Forelimb muscle (tissue), 1 donor: ENCODE measurements around the gene PLPPR1. TPM values are rescaled to one million over a fixed set of nuclear protein-coding genes. Genes with fewer than 3 reads are reported as not detected.

ENCODE experiments used
- DNase-seq: peaks from one replicate; pipeline ENCODE4 v3.0.0-alpha.2; 2013; ENCODE audit warnings: low read depth
- polyA plus RNA-seq: library from polyadenylated mRNA; unstranded; fragments of 120-200 nt; gene quantifications from one replicate; pipeline ENCODE4 v1.2.1, GENCODE V29; 2013; ENCODE audit not compliant: insufficient read length

PLPPR1 gene
- polyA plus RNA-seq, 1 donor, result 3.6 TPM

DNA sequence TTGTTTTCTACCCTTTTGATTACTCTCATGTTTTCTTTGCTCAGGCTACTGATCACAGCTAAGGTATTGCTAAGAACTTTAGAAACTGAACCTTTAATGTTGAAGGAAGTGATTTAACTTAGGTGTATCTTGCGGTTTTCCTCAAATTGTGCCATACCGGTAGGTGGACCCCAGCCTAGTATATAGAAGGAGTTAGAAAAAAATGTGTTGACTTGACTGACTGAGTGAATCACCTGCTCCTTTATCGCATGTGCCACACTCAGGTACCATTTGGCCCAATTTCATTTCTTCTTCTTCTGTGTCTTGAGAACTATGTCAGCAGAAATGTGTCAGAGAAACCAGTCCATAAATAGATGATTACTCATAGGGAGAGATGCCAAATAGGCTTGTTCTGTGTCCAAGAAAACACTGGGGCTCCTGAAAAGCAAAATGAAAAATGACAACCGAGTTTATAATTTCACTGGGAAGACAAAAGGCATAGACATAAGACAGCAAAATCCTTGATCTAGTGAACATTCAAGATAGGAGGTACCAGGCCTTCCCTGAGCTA is 19.4 kb downstream of the PLPPR1 start:
- DNase-seq, result no peak

DNA sequence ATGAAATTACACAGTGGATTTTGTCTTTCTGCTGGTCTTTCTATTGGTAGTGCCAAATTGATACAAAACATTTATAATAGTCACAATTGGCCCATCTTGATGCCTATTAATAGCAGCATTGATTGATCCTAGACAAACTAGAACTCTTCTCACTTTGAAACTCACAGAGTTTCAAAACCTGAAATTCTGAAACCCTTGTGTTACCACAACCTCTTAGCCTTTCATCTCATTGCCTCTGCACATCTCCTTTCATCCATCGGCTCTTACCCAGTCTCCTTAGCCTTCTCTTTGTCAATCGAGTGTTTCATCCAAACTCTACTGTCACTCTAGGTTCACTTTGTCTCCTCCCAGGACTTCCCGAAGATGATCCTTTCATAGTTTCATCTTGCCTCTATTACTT is 22.1 kb downstream of the PLPPR1 start:
- DNase-seq, result no peak

DNA sequence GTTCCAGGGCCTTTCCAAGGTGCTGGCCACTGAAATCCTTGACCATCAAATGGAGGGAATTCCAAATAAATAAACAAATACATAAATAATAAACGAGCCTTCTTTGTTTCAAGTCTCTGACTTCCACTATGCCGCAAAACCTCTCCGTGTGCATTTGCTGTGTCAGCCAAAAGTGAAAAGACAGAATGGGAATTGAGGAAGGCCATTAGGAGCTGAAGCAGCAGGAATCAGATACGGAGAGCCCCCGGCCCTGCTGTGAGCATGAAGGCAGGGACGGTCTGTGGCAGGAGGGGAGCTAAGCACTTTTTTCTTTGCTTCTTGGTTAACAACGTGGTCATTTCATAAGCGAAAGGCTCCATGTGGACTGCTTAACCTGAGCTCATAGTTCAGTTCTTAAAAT is 26.1 kb downstream of the PLPPR1 start:
- no peak for DNase-seq

DNA sequence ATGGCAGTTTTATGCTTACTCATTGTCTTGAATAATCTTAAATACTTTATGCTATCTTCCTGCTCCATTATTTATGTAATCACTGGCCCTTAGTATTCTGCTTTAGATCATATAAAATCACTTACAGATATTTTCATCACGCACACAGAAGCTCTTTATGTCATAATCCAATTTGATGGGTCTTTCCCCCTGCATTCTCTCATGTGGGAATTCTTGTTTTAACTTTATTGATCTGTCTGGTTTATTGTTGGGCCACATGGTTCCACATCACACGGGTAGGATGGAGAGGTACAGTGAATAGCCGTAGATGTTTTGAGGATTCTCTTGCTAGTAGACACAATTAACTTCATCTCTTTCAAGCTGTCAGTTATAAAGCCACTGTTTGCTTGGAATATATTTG is 27.0 kb downstream of the PLPPR1 start:
- no peak for DNase-seq

DNA sequence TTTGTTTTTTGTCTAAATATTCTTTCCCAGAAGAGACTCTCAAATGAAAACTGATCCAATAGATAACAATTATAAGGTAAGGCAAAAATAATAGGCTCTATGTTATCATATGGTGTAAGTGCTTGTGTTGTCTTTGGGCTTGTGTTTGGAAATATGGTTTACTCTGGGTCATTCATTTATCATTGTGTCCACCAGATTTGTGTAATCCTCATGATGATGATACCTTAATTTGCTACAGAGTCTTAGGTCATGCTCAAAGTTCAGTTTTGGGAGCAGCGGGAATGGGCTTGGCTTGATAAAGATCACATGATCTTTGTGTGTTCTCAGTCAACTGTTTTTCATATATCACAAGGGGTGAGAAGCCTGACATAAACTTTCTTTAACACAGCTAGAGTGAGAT is 34.2 kb downstream of the PLPPR1 start:
- DNase-seq, result no peak

DNA sequence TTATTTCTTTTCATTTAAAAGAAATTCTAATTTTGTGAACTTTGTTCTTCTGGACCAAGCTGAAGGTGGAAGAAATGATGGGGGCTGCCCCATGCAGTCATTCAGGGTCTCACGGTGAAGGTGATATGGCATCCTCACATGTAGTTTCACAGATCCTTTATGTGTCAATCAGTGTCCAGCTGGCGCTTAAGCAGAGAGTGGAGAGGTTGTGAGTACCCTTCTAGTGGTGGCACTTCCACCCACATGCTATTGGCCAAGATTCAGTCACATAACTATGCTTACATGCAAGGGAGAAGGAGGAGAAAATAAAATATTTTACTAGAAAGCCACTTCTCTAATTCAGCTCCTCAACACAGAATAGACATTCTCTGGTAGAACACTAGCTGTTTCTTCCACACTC is 34.7 kb downstream of the PLPPR1 start:
- no peak for DNase-seq

DNA sequence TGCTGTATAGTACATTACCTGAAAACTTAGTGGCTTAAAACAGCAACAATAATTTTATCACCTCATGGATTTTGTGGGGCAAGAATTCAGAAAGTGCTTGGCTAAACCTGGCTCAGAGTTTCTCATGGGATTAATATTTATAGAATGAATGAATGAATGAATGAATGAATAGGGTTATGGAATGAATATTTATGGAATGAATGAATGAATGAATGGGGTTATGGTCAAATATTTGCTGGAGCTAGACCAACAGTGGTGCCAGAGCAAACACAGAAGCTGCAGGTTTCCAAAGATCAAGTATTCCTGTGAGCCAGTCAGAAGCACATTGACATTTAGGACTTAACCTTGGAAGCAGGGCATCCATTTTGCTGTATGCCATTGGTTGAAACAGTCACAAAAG is 35.7 kb downstream of the PLPPR1 start:
- DNase-seq, result no peak

DNA sequence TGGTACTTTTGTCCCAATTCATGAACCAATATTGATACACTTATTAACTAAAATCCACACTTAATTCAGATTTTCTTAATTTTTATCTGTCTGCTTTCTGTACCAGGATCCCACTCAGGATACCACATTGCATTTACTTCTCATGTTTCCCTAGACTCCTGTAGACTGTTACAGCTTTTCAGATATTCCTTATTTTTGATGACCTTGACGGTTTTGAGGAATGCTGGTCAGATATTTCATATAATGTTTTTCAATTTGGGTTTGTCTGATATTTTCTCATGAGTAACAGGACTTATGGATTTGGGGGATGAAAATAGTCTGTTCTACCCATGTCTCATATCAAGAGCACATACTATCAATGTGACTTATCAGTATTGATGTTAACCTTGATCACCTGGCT is 37.4 kb downstream of the PLPPR1 start:
- no peak for DNase-seq

DNA sequence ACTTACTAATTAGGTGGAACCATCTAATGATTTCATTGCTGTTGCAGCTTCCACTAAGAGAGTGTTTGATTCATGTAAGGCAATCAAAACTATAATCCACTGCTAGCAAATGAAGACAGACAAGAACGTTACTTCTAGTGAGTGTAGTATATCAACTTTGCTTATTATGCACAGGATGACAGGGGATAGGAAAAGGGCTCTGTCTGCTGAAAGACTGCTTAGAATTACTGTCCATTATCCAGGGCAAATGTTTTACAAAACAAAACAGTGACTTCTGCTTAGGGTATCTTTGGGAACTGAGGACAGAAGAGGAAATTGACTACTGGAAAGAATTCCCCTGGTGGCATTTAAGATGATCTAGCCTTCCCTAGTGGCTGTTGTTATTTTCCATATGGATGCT is 40.2 kb downstream of the PLPPR1 start:
- no peak for DNase-seq

DNA sequence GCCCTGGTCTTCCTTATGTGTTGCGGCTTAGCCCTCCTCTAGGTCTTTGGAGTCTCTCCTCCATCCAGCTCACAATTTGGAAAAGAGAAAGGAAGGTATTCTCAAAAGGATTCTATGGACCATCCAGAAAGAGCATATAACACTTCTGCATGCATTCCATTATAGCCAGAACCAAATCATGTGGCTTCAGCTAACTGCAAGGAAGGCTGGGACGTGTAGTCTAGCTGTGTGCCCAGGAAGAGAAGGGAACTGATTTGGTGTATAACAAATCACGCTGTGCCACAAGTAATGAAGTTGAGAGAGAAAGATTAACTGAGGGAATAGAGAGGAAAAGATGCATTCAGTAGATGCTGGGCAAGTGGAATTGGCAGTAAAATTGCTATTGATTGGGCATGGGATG is 43.7 kb downstream of the PLPPR1 start:
- no peak for DNase-seq

DNA sequence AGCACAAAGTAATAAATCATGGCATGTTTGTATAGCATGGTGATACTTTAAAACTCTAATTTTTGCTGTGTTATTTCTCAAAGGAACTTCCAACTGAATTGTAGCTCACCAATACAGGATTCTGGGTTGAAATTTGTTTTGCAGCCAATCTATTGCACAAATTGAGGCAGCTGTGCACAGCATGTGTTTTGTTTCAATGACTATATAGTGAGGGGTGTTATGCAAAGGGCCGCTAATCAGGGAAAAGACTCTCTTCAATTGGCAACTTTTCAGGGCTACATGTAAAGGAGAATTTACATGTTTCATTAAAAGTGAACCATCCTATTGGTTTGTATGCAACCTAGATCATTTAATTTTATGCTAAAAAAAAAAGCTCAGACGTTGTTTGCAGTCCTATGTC is 44.6 kb downstream of the PLPPR1 start:
- no peak for DNase-seq

DNA sequence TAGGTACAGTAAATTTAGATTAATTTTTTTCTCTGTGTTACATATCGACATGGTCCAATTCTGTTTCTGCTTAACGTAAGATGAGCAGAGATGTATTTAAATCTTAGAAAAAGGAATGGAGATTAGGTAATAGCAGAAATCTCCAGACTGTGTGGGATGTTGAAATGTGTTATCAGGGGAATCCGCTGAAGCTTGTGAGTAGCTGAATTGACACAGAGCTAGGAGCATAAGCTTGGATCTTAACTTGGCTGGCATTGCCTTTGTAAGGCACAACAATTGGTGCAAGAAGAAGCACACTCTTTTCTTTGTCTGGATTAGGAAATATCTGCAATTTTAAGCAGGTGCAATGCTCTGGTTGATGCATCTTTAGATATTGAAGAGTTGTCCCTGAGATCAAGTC is 53.1 kb downstream of the PLPPR1 start:
- no peak for DNase-seq

DNA sequence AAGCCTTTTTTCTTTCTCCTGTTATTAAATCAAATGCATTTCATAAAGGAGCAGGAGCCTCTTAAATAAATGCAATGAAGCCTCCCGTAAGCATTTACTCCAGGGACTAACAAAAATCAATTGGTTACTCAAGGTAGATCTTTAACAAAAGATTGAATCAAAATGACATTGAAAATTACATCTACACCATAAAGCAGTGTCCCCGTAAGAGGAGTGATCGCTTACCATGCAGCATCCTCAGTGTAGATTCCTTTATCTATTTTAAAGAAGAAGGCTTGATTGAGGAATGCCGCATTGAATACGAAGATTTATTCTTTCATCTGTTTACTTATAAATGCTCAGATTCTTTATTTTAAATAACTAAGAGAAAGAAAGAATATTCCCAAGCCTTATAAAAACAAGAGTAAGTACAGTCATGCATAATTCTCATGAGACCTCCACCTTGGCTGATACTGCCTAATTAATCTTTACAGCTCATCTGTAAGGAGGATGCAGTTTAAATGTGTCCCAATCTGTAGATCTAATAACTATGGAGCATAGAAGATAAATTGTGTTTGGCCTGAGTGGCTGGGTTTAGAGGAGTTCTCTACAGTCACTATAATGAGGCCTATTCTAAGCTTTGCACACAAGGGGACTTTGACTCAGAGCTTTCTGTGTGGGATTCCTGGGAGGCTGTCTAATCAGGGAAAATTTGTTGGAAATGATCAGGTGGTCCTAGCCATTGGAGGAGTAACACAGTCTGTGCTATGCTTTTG is 55.1 kb downstream of the PLPPR1 start:
- no peak for DNase-seq

DNA sequence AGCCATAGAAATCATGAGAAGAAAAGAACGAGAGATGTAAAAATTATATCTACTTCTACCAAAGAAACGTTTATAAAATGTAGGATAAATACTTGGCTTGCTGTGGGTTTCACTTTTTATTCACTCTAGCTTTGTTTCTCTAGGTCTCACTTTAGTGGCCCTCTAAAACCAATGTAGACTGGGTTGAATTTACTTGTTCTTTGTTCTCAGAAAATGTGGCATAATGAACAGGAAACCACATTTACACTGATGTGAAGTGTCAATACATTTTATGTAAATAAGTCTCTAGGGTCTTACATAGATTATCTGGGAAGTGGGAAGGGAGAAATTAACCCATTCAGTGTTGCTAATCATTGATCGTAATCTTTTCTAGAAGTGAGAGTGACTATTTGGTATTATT is 58.9 kb downstream of the PLPPR1 start:
- no peak for DNase-seq

DNA sequence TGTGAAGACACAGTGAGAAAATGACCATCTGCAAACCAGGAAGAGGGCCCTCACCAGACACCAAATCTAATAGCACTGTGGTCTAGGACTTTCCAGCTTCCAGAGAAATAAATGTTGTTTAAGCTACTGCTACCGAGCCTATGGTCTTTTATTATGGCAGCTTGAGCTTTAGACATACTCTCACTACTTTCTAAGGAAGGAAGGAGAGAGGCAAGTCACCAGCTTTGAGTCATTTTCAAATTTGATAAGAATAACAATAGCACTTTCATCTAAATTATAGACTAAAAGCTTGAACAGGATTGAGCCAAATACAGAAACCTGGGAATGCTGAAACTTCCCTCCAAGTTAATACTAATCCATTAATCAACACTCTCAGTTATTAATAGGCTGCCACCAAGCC is 64.4 kb downstream of the PLPPR1 start:
- no peak for DNase-seq

DNA sequence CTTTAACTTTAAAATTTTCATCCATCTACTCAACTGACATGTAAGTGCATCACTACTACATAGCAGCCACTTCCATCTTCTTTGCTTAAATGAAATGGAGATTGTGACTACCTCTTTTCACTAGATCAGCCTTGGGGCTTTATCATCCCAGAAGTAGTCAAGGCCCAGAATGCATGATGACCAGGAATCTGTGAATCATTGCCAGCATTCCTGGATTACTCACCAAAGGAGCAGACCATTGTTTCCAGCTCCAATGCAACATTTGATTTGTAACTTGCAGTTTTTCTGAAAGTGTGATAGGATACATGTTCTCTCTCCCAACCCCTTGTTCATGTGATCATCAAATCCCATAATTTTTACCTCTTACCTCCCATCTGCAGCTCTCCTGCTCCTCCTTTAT is 65.1 kb downstream of the PLPPR1 start:
- DNase-seq, result no peak

DNA sequence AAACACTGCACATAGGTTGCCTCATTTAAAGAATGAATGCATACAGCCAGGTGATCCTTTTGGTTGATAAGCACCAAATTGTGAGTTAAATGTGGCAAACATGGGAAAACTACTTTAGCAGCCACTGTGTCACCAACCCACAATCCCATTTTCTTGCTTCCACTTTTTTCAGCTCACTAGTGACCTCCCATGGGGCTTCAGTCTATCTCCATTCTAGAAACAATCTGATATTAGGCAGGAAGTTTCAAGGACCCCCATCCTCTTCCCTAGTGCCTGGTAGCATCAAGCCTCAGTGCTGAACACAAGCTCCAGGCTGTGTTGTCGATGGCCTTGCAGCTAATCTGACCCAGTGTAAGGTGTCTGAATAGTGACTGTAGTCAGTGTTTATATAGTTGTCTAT is 66.2 kb downstream of the PLPPR1 start:
- no peak for DNase-seq

DNA sequence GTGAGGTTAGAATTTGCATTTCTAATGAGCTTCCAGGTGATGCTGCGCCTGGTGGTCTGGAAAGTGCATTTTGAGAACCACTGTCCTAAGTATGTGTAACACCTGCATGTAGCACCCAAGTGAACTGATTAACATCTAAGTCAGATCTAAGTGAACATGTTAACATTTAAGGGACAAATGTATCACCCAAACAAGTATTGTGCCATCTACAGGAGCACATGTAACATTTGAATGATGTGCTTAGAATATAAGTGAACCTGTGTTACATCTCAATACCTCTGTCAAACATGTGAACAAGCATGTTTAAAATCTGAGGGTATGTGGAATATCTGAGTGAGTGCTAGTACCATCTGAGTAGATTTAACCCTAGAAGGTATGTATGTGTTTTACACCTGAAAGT is 68.7 kb downstream of the PLPPR1 start:
- DNase-seq, result no peak

DNA sequence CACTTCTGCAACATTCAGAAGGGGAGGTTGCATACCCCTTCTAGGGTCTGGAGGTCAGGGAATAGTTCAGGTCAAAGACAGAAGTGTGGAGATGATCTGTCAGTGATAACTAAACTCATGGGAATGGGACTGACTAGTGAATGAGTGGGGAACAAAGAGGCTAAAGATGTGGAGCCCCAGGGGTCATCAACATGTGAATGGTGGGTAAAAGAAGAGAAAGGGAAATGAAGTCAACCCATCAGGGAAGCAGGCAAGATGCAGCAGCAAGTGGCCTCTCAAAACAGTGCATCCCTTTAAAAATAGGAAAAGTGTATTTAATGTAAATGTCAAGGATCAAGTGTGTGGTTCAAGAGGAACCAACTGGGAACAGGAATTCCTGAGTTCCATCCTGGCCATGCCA is 69.9 kb downstream of the PLPPR1 start:
- DNase-seq, result no peak

DNA sequence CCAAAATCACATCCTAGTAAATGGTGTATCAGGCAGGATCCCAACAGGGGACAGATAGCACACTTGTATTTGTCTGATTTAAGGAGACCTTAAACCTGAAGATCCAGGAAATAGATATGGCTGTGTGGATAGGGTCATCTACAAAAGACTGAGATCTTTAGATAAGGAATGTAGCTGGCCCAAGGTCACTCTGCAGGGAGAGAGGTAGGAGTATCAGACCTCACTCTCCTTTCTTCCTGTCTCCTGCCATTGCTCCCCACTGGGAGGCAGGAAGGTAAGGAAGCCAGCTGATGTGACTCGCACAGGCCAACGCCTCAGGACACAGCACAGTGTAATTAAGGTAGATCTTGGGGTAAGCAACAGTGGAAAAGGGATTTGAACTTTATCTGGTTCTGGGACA is 85.8 kb downstream of the PLPPR1 start:
- no peak for DNase-seq

DNA sequence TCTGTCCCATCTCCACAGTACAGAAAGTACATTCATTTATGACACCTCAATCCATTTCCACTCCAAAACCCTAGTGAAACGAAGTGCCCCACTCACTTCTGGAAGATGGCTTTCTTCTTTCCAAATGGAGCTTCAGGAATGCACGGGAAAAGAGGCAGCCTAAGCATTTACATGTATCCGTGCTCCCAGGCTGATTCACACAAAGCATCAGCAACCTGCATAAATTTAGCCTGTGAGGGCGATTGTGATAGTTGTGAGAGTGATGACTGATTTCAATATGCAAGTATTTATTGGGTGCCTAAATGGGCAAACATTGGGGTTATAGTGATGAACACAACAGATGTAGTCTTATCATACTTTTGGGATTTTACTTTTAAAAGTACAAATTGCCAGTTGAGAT is 86.6 kb downstream of the PLPPR1 start:
- DNase-seq, result no peak

DNA sequence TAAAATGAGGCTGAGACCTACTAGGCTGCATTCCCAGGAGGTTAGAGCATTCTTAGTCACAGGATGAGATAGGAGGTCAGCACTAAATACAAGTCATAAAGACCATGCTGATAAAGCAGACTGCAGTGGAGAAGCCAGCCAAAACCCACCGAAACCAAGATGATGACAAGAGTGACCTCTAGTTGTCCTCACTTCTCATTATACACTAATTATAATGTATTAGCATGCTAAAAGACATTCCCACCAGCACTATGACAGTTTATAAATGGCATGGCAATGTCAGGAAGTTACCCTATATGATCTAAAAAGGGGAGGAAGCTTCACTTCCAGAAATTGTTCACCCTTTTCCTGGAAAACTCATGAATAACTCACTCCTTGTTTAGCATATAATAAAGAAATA is 88.6 kb downstream of the PLPPR1 start:
- DNase-seq, result no peak

DNA sequence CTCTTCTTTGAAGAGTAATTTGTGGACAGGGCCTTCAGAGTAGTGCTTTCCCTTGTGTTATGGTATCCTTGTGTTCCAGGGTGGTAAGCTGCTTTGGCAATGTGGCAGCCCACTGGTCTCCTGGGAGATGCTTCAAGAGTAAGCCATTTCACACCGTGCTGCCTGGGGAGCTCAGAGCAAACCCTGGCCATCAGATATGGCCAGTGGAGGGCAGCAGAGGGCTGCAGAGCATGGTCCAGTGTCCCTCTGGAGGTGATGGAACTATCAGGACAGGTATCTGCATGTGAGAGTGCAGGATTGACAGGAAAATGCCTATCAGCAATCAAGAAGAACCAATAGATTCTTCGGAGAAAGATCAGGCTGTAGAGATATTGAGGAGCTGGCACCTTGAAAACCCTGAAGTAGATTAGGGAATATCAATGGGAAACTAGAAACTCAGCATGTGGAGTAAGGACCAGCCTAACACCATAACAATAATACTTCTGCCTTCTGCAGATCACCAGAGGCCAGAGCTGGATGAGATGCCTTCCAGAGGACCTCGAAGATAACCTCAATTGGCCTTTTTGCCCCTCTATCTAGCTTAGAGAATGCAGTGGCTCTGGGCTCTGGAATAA is 90.8 kb downstream of the PLPPR1 start:
- no peak for DNase-seq
